Anterior cingulate cortex (tissue), 58 donors: ENCODE results near the gene AP3S1.
"Not testable (repeated sequence)": the region's sequence is repeated elsewhere in the genome, so short reads cannot be mapped to it uniquely, and the experiment has no call there.

Experiments used
- DNase-seq, 58 donors: peaks; one replicate each; lab custom pipeline; 2025; lab: John Stamatoyannopoulos, UW

The AP3S1 gene

GRCh38 chr5:115841382-115842088 is at the start of gene AP3S1, which contains the start of gene ATG12:
TSS of gene AP3S1 (plus strand) at chr5:115841935. CDS start at chr5:115842038, 103 bp downstream.
TSS of gene ATG12 (minus strand) at chr5:115841565. CDS start at chr5:115841552, 13 bp downstream.
- DNase-seq, result peak; percentile 62 to 99 (median 93)

DNA sequence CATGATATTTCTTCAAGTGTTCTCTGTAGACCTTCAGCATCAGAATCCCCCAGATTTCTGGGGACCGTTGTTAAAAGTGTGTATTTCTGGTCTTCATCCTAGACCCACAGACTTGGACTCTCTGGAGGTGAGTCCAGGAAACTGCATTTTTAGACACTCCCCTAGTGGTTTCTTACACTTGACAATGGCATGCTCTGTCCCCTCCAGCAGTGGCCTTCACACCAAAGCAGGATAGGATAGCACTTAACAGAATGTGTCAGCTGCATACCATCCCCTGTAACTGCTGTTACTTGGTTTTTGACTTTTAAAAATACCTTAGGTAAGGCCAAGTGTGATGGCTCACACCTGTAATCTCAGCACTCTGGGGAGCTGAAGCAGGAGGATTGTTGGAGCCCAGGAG is 46.0 kb upstream of the AP3S1 start:
- DNase-seq, result no peak

DNA sequence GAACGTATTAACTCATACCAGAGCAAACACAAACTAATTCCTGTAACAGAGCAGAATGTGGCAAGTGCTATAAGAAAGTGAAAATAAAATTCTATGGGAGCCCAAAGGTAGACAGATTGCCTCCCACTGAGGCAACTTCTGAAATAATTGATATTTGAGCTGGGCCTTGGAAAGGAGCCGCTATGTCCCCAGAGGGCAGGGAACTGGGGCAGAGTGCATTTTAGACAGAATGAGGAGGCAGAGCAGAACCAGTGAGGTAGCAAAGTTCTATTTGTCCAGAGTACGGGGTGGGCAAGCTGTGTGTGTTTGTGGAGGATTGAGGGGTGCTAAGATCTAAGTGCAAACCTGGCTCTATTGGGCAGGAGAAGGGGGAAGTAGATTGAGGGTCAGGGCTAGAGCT is 45.1 kb upstream of the AP3S1 start:
- DNase-seq, result no peak

GRCh38 chr5:115798252-115798651 is 43.5 kb upstream of the AP3S1 start:
- no peak for DNase-seq

DNA sequence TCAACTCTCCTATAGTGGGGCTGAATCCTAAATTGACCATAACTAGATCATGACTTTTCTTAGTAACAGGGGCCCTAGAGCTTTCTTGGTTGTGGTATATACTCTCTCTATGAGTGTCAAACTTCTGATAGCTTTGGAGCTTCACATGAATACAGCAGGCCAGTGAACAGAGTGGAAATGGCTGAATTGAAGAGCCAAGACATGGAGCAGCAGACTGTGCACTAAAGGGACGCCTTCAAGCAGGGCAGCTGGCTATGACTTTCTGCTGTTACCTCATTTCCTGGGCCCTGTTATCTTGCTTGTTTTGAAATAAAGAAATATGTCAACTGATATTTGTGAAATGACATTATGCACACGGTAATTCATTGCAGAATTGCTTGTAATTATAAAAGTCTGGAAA is 41.6 kb upstream of the AP3S1 start:
- no peak for DNase-seq

DNA sequence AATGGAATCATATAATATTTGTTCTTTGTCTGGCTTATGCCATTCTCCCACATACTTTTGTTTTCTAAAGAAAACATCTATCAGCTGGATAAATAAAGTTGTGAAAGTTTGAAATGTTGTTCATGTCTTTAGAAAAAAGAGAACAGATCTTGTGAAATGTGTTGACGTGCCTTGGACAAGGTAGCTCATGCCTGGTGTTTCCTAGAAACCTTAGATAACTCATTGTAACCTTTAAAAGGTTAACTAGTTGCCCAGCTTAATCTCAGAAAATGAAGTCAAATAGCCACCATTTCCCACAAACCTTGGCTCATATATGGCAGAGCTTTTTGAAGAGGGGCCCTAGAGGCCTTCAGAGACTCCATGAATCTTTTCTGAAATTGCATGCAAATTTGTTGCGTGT is 40.6 kb upstream of the AP3S1 start:
- no peak for DNase-seq

GRCh38 chr5:115801984-115802383 is 39.8 kb upstream of the AP3S1 start:
- DNase-seq, result no peak

GRCh38 chr5:115806986-115807653 is 34.6 kb upstream of the AP3S1 start:
- DNase-seq, result no peak

- DNase-seq, result no peak
Measured at GRCh38 chr5:115807654-115808052, 34.1 kb upstream of the AP3S1 start.

- not testable (repeated sequence) for DNase-seq
Measured at GRCh38 chr5:115808066-115808465, 33.7 kb upstream of the AP3S1 start.

DNA sequence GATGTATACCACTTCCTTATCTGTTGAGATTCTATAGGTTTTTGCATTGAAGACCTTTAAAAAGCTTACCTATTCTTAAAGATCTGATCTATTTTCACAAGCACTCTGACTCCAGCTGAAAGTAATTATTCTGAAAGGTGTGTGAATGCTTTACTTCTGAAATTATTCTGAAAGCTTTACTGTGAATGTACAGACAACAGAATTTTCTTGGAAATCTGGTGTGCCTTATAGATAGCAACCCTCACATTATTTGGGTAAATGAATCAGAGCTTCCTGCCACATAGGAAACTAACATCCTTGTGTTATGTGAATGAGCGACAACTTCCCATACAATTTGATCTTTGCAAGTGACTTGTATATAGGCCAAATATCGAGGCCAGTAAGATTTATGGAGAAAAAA is 31.8 kb upstream of the AP3S1 start:
- no peak for DNase-seq

GRCh38 chr5:115810761-115811160 is 31.0 kb upstream of the AP3S1 start:
- no peak for DNase-seq

DNA sequence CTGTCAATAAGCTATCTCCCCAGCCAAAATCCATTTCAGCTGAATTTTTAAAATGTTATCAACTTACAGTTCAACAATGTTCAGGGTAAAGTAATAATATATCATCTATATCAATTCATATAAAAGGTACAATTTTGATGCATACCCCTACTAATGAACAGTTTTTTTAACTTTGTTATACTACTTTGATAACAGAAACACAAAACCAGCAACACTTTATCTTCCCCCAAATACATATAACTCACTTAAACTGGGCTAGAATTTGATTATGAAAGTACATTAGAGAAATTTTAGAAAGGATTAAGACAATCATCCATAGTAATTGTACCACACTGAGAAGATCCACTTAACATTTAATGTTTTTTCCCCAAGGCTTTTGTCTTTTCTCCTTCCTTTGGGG is 30.3 kb upstream of the AP3S1 start:
- DNase-seq, result no peak

GRCh38 chr5:115812372-115812771 is 29.4 kb upstream of the AP3S1 start:
- no peak for DNase-seq

DNA sequence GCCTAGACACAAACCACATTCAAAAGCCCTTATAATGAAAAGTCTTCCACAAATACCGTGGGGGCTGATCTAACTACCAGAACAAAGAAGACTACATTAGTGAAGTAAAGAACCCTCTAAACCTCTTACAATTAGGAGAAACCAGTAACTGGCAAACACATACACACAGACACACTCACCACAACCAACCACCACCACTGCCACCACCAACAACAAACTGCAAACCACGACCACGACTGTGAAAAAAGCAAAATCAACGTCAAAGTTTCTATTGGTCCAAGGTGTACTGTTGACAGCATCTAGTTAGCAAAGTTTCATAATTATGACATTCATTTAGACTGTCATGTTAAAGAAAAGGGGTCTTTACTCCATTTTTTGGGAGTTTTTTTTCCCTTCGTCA is 28.0 kb upstream of the AP3S1 start:
- no peak for DNase-seq

DNA sequence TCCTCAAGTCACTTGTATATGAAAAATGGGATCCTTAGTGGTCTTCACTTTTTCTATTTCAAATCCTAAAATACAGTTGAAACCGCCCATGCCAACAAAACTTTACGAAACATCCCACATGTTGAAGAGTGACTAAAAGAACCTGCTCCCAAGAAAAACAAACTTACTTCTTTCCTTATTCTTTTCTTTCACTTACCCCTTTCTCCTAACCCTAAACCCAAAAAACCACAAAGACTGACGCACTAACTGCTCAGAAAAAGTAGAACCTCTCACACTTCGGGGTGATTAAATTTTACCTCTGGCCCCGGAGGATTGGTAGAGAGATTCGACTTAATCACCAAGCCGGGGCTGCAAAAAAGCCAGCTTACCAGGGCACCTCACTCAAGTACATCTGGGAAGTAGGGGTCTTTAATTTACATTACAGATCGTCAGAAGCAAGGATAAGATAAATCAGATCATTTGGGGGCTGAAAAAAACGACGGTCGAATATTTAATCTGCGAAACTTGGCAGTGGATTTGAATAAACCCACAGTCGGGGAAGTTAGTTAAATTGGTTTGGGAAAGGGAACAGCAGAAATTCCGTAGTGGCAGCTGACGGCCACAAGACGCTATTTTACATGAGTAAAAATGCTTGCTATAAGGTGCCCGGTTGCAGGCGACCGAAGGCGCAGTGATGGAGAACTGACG is 26.6 kb upstream of the AP3S1 start:
- DNase-seq, result no peak

GRCh38 chr5:115815693-115816225 is 26.0 kb upstream of the AP3S1 start:
- DNase-seq, result peak in 13 of 58 donors; percentile 3 to 51 (median 31)

DNA sequence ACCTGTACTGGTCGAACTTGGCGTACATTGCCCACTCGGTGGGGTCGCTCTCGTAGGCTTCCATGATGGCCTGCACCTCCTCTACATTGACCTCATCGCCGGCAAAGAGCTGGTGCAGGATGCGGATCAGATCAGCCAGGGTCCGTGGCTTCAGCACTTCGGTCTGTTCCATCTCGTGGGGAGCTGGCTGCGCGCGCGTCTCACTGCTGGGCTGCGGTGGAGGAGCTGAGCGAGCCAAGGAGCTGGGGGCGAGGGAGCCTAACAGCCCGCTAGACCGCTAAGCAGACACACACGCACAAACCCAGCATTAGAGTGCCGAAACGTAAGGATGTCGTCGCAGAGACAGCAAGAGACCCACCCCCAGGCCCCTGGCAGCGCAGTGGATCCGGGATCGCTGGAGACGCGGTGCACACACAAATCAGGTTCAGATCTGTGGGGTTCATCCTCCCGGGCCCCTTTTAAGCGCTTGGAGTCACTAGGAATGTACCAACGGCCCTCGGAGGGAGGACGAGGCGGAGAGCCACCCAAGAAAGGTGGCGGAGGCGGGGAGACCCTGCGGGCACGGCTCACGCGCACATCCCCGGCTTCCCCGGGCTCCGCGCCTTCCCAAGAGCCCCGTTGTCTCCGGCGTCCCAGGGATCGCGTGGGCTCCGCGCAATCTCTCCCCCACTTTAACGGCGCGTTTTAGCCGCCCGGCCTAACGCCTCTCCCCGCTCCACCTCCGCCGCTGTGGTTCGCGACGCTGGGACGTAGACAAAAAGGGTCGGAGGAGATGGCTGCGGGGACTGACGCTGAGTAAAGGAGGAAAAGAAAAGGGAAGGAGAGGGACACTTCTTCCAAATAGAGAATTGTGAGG is 25.3 kb upstream of the AP3S1 start, which contains the start of gene CDO1:
Gene CDO1, minus strand, starts transcription at position 434 of the 856 bp plus-strand sequence. Its CDS starts 262 bp downstream, at position 172.
- peak; percentile 30 to 91 (median 68) for DNase-seq

DNA sequence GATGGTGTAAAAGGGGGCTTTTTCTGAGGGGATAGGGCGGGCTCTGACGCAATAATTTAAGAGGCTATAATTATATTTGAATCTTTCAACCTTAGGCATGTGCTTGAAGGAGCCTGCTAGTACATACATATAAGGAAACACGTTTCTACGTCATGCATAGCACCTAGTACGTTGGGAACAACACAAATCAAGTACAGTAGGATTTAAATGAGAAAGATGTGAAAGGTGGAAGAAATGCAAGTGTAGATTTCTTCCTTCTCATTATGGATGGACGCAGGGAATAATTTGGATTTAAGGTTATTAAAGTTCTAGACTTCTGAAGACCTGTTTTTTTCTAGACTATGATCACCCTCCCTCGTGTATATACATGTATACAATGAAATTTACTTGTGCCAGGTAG is 24.3 kb upstream of the AP3S1 start:
- no peak for DNase-seq

DNA sequence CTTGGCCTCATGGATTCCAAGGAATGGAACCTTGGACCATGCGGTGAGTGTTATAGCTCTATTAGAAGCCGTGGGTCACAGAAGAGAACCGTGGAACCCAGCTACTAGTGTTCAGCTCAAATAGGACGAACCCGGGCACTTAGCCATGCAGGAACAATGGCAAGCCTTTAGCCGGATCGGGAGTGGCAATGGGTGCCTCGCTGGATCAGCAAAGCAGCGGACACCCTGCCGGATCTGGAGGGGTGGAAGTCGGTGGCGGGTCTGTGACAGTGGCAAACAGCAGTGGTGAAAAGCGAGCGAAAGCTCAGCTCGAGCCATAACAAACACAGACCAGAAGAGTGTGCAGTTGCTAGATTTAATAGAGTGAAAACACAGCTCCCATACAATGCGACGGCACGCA is 22.9 kb upstream of the AP3S1 start:
- peak in 10 of 58 donors; percentile 7 to 36 (median 18) for DNase-seq
